SK-N-SH treated with all-trans-retinoic acid at 6 μM for 48 hours (cell line): ENCODE data around the gene RXYLT1.
A peak's percentile ranks its signal among the peaks of the same experiment; 100 is the strongest.

Source experiments
- ATAC-seq: fragments of 200-7000 bp; cut with Tn5 transposase; 3 replicates; pipeline ENCODE4 v1.9.1; 2020; ENCODE audit warnings: mild to moderate bottlenecking, moderate library complexity
- BACH2 ChIP-seq: fragments of 250-450 bp; sonication (Bioruptor Pico); IDR thresholded peaks from 2 replicates; pipeline ENCODE4 v1.9.0; 2021; ENCODE audit warnings: mild to moderate bottlenecking, borderline replicate concordance
- CSDC2 ChIP-seq: fragments of 250-450 bp; sonication (Bioruptor Pico); IDR thresholded peaks from 2 replicates; pipeline ENCODE4 v1.5.0; 2020; ENCODE audit warnings: mild to moderate bottlenecking, moderate library complexity
- ESRRG ChIP-seq: fragments of 250-450 bp; sonication (Bioruptor Pico); IDR thresholded peaks from 2 replicates; pipeline ENCODE4 v1.6.1; 2021; ENCODE audit warnings: mild to moderate bottlenecking
- GLIS3 ChIP-seq: fragments of 250-450 bp; sonication (Bioruptor Pico); IDR thresholded peaks from 2 replicates; pipeline ENCODE4 v1.5.0; 2020; ENCODE audit warnings: mild to moderate bottlenecking, moderate library complexity
- ISL1 ChIP-seq: fragments of 250-450 bp; sonication (Bioruptor Pico); IDR thresholded peaks from 2 replicates; pipeline ENCODE4 v2.1.2; 2022; ENCODE audit warnings: mild to moderate bottlenecking, moderate library complexity
- OSR1 ChIP-seq: fragments of 250-450 bp; sonication (Bioruptor Pico); IDR thresholded peaks from 2 replicates; pipeline ENCODE4 v1.8.0; 2022; ENCODE audit warnings: moderate library complexity, mild to moderate bottlenecking, inconsistent platforms
- PPARA ChIP-seq: fragments of 250-450 bp; sonication (Bioruptor Pico); IDR thresholded peaks from 2 replicates; pipeline ENCODE4 v1.5.0; 2020; ENCODE audit warnings: mild to moderate bottlenecking, borderline replicate concordance
- RARB ChIP-seq: fragments of 250-450 bp; sonication (Bioruptor Pico); IDR thresholded peaks from 2 replicates; pipeline ENCODE4 v1.8.0; 2021; ENCODE audit warnings: mild to moderate bottlenecking, moderate library complexity
- SNAI2 ChIP-seq: fragments of 250-450 bp; sonication (Bioruptor Pico); IDR thresholded peaks from 2 replicates; pipeline ENCODE4 v1.5.0; 2020; ENCODE audit warnings: mild to moderate bottlenecking, moderate library complexity
- TCF4 ChIP-seq: fragments of 250-450 bp; sonication (Bioruptor Pico); IDR thresholded peaks from 2 replicates; pipeline ENCODE4 v1.8.0; 2021; ENCODE audit warnings: mild to moderate bottlenecking, moderate library complexity, borderline replicate concordance
- TOX ChIP-seq: fragments of 250-450 bp; sonication (Bioruptor Pico); IDR thresholded peaks from 2 replicates; pipeline ENCODE4 v1.8.0; 2021; ENCODE audit warnings: mild to moderate bottlenecking, moderate library complexity, borderline replicate concordance
- ZC3H10 ChIP-seq: fragments of 250-450 bp; sonication (Bioruptor Pico); IDR thresholded peaks from 2 replicates; pipeline ENCODE4 v1.5.1; 2021; ENCODE audit warnings: mild to moderate bottlenecking, moderate library complexity
- ZFP3 ChIP-seq: fragments of 250-450 bp; sonication (Bioruptor Pico); IDR thresholded peaks from 2 replicates; pipeline ENCODE4 v1.5.0; 2020; ENCODE audit warnings: mild to moderate bottlenecking, moderate library complexity
- ZFP30 ChIP-seq: fragments of 450-650 bp; formaldehyde crosslinking; IDR thresholded peaks from 2 replicates; pipeline ENCODE4 v1.5.0; 2022; ENCODE audit warnings: mild to moderate bottlenecking, moderate library complexity
- ZNF565 ChIP-seq: fragments of 450-650 bp; formaldehyde crosslinking; conservative IDR thresholded peaks from 2 replicates; pipeline ENCODE4 v1.5.0; 2020; ENCODE audit warnings: low read depth, mild to moderate bottlenecking, moderate library complexity
- ZNF8 ChIP-seq: fragments of 450-650 bp; formaldehyde crosslinking; IDR thresholded peaks from 2 replicates; pipeline ENCODE4 v1.5.0; 2020; ENCODE audit warnings: mild to moderate bottlenecking, moderate library complexity
- TF ChIP-seq, protein P1 (sequence below): fragments of 250-450 bp; sonication (Bioruptor Pico); IDR thresholded peaks from 2 replicates; pipeline ENCODE4 v1.5.1; 2021; ENCODE audit warnings: mild to moderate bottlenecking, moderate library complexity
- TF ChIP-seq, protein P2 (sequence below): fragments of 250-450 bp; sonication (Bioruptor Pico); IDR thresholded peaks from 2 replicates; pipeline ENCODE4 v1.8.0; 2020; ENCODE audit warnings: mild to moderate bottlenecking, moderate library complexity, borderline replicate concordance
- TF ChIP-seq, protein P3 (sequence below): fragments of 250-450 bp; sonication (Bioruptor Pico); IDR thresholded peaks from 2 replicates; pipeline ENCODE4 v1.8.0; 2021; ENCODE audit warnings: low read depth, mild to moderate bottlenecking, moderate library complexity, borderline replicate concordance

The RXYLT1 gene

DNA sequence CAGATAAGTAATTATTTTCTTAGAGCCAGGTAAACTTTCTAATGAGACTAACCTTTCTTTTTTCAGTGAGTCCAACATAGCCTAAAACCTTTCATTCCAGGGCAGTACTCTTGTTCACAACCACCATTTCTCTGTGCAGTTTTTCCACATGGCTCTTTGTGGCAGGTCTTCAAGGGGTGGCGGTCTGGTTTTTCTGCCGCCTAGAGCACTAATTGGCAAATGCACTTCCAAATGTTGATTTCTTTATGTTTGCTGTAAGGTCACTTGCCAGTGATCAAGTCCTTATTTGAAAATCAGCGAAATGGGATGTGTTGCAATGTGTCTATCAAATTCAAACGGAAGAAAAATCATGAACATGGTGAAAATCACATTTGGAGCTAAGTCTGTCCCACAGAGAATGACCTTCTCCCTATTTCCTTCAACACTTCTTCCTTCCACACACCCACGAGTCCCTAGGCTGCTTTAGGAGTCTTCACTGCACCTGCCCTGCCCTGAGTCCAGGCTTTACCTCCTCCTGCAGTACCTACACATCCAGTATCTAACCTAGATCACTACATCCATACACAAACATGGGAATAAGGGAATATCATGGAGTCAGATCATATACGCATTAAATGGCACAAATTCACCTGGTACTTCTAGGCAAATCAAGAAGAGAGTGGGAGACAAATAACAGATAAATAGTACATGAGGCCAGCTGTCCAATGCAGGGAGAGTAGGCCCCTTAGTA lies 66.7 kb downstream of the RXYLT1 start:
- TF ChIP-seq TCF4 = no peak
- no peak for TF ChIP-seq ZFP30
- TF ChIP-seq ZNF565 = no peak
- TF ChIP-seq, protein P1, sequence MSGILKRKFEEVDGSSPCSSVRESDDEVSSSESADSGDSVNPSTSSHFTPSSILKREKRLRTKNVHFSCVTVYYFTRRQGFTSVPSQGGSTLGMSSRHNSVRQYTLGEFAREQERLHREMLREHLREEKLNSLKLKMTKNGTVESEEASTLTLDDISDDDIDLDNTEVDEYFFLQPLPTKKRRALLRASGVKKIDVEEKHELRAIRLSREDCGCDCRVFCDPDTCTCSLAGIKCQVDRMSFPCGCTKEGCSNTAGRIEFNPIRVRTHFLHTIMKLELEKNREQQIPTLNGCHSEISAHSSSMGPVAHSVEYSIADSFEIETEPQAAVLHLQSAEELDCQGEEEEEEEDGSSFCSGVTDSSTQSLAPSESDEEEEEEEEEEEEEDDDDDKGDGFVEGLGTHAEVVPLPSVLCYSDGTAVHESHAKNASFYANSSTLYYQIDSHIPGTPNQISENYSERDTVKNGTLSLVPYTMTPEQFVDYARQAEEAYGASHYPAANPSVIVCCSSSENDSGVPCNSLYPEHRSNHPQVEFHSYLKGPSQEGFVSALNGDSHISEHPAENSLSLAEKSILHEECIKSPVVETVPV (CRISPR knock-in tag) = no peak
- no peak for TF ChIP-seq SNAI2 (CRISPR knock-in tag)
- TF ChIP-seq TOX = no peak
- TF ChIP-seq, protein P2, sequence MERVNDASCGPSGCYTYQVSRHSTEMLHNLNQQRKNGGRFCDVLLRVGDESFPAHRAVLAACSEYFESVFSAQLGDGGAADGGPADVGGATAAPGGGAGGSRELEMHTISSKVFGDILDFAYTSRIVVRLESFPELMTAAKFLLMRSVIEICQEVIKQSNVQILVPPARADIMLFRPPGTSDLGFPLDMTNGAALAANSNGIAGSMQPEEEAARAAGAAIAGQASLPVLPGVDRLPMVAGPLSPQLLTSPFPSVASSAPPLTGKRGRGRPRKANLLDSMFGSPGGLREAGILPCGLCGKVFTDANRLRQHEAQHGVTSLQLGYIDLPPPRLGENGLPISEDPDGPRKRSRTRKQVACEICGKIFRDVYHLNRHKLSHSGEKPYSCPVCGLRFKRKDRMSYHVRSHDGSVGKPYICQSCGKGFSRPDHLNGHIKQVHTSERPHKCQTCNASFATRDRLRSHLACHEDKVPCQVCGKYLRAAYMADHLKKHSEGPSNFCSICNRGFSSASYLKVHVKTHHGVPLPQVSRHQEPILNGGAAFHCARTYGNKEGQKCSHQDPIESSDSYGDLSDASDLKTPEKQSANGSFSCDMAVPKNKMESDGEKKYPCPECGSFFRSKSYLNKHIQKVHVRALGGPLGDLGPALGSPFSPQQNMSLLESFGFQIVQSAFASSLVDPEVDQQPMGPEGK (CRISPR knock-in tag) = no peak
- no peak for TF ChIP-seq BACH2 (CRISPR knock-in tag)
- no peak for TF ChIP-seq GLIS3 (CRISPR knock-in tag)
- no peak for TF ChIP-seq OSR1
- TF ChIP-seq ISL1 (CRISPR knock-in tag) = no peak
- no peak for TF ChIP-seq CSDC2
- no peak for TF ChIP-seq ESRRG (CRISPR knock-in tag)
- no peak for ATAC-seq

DNA sequence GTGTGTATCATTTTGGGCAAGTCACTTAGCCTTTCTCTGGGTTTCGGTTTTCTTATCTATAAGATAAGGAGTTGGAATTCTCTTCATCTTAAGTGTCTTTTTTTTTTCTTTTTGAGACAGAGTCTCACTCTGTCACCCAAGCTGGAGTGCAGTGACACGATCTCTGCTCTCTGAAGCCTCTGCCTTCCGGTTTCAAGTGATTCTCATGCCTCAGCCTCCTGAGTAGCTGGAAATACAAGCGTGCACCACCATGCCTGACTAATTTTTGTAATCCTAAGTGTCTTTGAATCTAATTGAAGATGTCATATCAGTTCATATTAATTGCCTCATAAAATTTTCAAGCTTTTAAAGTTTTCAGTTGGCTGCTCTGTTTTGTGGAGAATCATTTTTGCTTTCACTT lies 68.7 kb downstream of the RXYLT1 start:
- TF ChIP-seq GLIS3 (CRISPR knock-in tag) (no peak), ISL1 (CRISPR knock-in tag) (0 out of 2 replicates have a peak, but pooled peaks have one; percentile 12)
- no peak for ATAC-seq

DNA sequence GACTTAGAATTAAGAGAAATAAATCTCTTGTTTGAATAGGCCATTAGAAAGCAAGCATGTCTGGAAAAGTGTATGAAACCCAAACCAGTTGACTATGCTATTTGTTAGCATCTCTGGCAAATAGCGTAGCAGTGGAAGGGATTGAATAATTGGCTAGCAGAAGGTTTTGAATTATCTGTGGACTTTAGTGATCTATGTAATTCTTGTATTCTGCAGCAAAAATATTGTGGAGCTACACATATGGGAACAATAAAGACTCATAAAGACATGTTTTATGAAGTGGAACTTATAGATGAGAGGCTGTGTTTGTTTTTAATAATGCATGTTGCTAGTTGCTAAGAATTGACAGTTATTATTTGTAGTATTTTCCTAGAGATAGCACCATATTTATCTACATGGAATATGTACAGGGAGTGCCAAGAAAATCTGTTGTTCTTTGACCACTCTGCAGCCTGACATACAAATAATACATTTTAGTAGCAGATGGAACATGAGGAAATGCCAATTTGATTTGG lies 69.5 kb downstream of the RXYLT1 start:
- TF ChIP-seq GLIS3 (CRISPR knock-in tag) (no peak), TCF4 (0 out of 2 replicates have a peak, but pooled peaks have one; percentile 10)
- ATAC-seq = no peak; the same call in 2 of the 3 replicates

DNA sequence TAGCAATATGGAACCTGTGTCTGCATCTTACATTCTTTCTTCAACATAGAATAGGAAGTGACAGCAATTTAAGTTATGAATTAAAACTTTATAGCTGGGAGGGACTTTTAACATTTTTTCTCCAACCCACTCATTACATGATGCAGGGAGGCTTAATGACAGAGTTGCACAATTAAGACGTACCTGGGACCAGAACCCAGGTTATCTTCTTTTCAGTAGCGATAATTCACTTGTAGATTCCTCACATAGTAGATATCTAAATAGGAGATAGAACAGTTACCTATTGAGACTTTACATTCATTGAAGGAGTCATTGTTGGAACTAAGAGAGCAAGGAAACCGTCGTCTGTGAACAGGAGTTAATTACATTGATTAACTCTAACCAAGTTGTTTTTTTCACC lies 69.9 kb downstream of the RXYLT1 start:
- TF ChIP-seq ZC3H10 = no peak
- TF ChIP-seq GLIS3 (CRISPR knock-in tag) = no peak
- TF ChIP-seq, all 23 proteins: peak for 0
- ATAC-seq = no peak

DNA sequence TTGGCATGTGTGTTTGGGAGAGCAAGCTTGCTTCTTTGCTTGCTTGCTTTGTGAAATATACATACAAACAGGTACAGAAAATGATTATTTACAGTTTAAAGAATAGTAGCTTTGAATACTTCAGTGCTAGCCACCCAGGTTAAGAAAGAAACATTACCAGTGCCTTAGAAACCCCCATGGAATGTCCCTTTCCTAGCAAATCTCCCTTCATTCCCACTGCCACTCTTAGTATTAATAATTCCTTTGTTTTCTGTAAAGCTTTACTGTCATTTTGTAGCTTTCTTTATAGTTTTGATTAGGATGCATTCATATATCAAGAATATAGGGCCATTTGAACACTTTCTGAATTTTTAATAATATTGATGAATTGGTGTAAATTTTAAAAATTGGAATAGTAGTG lies 74.3 kb downstream of the RXYLT1 start:
- ATAC-seq = no peak
- TF ChIP-seq PPARA (CRISPR knock-in tag) (no peak), SNAI2 (CRISPR knock-in tag) (no peak), TCF4 (no peak), ZFP3 (no peak), RARB (CRISPR knock-in tag) (no peak), ISL1 (CRISPR knock-in tag) (no peak), BACH2 (CRISPR knock-in tag) (no peak), OSR1 (no peak), ZFP30 (no peak), GLIS3 (CRISPR knock-in tag) (no peak), ESRRG (CRISPR knock-in tag) (no peak)
- TF ChIP-seq, protein P1 (CRISPR knock-in tag) = no peak

DNA sequence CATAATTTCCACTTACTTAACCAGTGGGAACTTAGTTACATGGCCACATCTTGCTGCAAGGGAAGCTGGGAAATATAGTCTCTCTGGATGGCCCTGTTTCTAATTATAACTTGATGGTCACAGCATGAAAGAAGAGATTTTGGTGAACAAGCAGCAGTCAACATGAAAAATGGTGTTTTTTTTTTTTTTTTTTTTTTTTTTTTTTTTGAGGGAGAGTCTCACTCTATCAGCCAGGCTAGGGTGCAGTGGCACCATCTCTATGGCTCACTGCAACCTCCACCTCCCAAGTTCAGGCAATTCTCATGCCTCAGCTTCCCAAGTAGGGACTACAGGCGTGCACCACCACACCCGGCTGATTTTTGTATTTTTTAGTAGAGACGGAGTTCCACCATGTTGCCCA lies 75.6 kb downstream of the RXYLT1 start:
- ATAC-seq = no peak
- TF ChIP-seq ZC3H10 (no peak), ZNF8 (CRISPR knock-in tag) (no peak), CSDC2 (no peak), TOX (no peak), ISL1 (CRISPR knock-in tag) (no peak)
- TF ChIP-seq, protein P3, sequence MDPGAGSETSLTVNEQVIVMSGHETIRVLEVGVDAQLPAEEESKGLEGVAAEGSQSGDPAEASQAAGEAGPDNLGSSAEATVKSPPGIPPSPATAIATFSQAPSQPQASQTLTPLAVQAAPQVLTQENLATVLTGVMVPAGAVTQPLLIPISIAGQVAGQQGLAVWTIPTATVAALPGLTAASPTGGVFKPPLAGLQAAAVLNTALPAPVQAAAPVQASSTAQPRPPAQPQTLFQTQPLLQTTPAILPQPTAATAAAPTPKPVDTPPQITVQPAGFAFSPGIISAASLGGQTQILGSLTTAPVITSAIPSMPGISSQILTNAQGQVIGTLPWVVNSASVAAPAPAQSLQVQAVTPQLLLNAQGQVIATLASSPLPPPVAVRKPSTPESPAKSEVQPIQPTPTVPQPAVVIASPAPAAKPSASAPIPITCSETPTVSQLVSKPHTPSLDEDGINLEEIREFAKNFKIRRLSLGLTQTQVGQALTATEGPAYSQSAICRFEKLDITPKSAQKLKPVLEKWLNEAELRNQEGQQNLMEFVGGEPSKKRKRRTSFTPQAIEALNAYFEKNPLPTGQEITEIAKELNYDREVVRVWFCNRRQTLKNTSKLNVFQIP (CRISPR knock-in tag) = no peak
- TF ChIP-seq, protein P2 (CRISPR knock-in tag) = no peak
